ENCODE measurements around the gene ENC1.

- TF ChIP-seq POLR2AphosphoS5 (IDR thresholded peaks at IDR 0.05), result no peak
- no peak for TF ChIP-seq CTCF (IDR thresholded peaks at IDR 0.05)
- TF ChIP-seq POLR2A (IDR thresholded peaks at IDR 0.05), result no peak
- TF ChIP-seq EP300 (IDR thresholded peaks at IDR 0.05), result no peak
Measured at GRCh38 chr5:74617202-74617601, 23.3 kb downstream of the ENC1 start.

Measured in suprapubic skin (tissue), 4 donors.